B cell (primary cell): Measurements from ENCODE around the gene SLC4A3.

Source experiments
- EZH2 ChIP-seq: IDR thresholded peaks from 2 replicates; pipeline ENCODE4 v1.6.1; 2012; ENCODE audit warnings: borderline replicate concordance, low read depth, mild to moderate bottlenecking, moderate library complexity, low read length; ENCODE audit not compliant: insufficient read depth, poor library complexity, severe bottlenecking
- TF ChIP-seq, protein P1 (sequence below): fragments of 200-600 bp; IDR thresholded peaks from one replicate; pipeline ENCODE4 v1.8.0; 2022; ENCODE audit warnings: antibody characterized with exemption, mild to moderate bottlenecking

DNA sequence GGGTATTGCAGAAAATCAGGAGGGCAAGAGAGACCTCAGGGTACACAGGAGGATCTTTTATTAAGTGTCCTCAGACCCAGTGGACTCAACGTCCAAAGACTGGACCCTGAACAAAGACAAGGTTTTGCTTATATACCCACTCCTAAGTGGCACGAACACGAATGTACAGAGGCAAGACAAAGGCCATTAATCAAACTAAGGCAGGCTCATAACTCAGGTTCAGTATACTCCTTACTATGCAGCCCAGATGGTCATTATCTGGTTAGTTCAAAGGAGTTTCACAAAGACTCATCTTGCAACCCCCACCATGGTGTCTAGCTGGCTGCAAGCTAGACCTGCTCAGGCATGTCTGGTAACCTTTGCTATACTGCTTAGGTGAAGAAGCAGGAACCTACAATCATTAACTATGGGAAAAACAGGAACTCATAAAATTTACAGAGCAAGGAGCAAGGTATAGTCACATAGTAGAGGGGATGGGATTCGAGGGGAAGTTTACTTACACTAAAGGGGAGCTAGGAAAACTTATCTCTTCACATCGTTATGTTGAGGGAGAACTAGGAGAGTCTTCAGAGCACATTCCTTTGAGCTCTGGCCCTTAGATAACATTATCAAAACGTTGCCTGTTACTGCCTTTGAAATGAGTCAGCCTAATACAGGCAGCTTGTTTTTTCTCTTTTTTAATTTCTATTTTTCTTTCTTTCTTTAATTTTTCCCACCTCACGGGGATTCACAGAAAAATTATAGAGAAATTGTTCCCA is 33.9 kb downstream of the SLC4A3 start:
- no peak for TF ChIP-seq EZH2
- TF ChIP-seq, protein P1, sequence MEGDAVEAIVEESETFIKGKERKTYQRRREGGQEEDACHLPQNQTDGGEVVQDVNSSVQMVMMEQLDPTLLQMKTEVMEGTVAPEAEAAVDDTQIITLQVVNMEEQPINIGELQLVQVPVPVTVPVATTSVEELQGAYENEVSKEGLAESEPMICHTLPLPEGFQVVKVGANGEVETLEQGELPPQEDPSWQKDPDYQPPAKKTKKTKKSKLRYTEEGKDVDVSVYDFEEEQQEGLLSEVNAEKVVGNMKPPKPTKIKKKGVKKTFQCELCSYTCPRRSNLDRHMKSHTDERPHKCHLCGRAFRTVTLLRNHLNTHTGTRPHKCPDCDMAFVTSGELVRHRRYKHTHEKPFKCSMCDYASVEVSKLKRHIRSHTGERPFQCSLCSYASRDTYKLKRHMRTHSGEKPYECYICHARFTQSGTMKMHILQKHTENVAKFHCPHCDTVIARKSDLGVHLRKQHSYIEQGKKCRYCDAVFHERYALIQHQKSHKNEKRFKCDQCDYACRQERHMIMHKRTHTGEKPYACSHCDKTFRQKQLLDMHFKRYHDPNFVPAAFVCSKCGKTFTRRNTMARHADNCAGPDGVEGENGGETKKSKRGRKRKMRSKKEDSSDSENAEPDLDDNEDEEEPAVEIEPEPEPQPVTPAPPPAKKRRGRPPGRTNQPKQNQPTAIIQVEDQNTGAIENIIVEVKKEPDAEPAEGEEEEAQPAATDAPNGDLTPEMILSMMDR, result no peak
